OCI-LY3 (cell line): ENCODE results near the gene XKRX.

Source experiments
- CTCF ChIP-seq: fragments of 200-600, 300-600 bp; sonication (generic); IDR thresholded peaks from 2 replicates; pipeline ENCODE4 v1.5.1; 2014; ENCODE audit warnings: antibody characterized with exemption, low read length, low read depth
- EZH2phosphoT487 ChIP-seq: fragments of 200-600 bp; shearing (Covaris generic); IDR thresholded peaks from 2 replicates; pipeline ENCODE4 v1.6.1; 2018; ENCODE audit warnings: antibody characterized with exemption, mixed run types, low read depth

- TF ChIP-seq CTCF = no peak
- no peak for TF ChIP-seq EZH2phosphoT487
Measured at GRCh38 chrX:100944601-100945000, 15.9 kb upstream of the XKRX start.
